ENCODE data around the gene DAO.
"Not testable (repeated sequence)": the region's sequence is repeated elsewhere in the genome, so short reads cannot be mapped to it uniquely, and the experiment has no call there.

Gene DAO

GRCh38 chr12:108879615-108880254, at the start of gene DAO:
DAO (plus strand) TSS chr12:108880092; CDS start chr12:108885007, 4,915 bp downstream.
- in situ Hi-C loops (cut with MboI; ENCODE audit: low sequenced_read_pairs): no loop called here

- in situ Hi-C loops (cut with MboI; ENCODE audit: low sequenced_read_pairs): no loop called here
These were observed 48.4 kb upstream of the DAO start for GRCh38 chr12:108831309-108831991.

- in situ Hi-C loops (cut with MboI; ENCODE audit: low sequenced_read_pairs): no loop called here
These were observed 47.7 kb upstream of the DAO start for GRCh38 chr12:108832208-108832607.

GRCh38 chr12:108832730-108833354, 47.0 kb upstream of the DAO start:
- in situ Hi-C loops (cut with MboI; ENCODE audit: low sequenced_read_pairs): no loop called here

- in situ Hi-C loops (cut with MboI; ENCODE audit: low sequenced_read_pairs): no loop called here
These were observed 46.5 kb upstream of the DAO start for GRCh38 chr12:108833355-108833733.

- in situ Hi-C loops (cut with MboI; ENCODE audit: low sequenced_read_pairs): no loop called here
These were observed 46.0 kb upstream of the DAO start for GRCh38 chr12:108833757-108834472.

- in situ Hi-C loops (cut with MboI; ENCODE audit: low sequenced_read_pairs): no loop called here
These were observed 43.8 kb upstream of the DAO start for GRCh38 chr12:108835860-108836634.

GRCh38 chr12:108837239-108837638, 42.7 kb upstream of the DAO start:
- in situ Hi-C loops (cut with MboI; ENCODE audit: low sequenced_read_pairs): no loop called here

- in situ Hi-C loops (cut with MboI; ENCODE audit: low sequenced_read_pairs): no loop called here
These were observed 42.2 kb upstream of the DAO start for GRCh38 chr12:108837680-108838079.

- in situ Hi-C loops (cut with MboI; ENCODE audit: low sequenced_read_pairs): no loop called here
These were observed 41.5 kb upstream of the DAO start for GRCh38 chr12:108838194-108839017.

- in situ Hi-C loops (cut with MboI; ENCODE audit: low sequenced_read_pairs): no loop called here
These were observed 40.6 kb upstream of the DAO start for GRCh38 chr12:108839018-108839889.

- in situ Hi-C loops (cut with MboI; ENCODE audit: low sequenced_read_pairs): no loop called here
These were observed 40.0 kb upstream of the DAO start for GRCh38 chr12:108839890-108840230.

- in situ Hi-C loops (cut with MboI; ENCODE audit: low sequenced_read_pairs): no loop called here
These were observed 39.1 kb upstream of the DAO start for GRCh38 chr12:108840605-108841332.

- in situ Hi-C loops (cut with MboI; ENCODE audit: low sequenced_read_pairs): not testable (repeated sequence)
These were observed 38.1 kb upstream of the DAO start for GRCh38 chr12:108841825-108842224.

GRCh38 chr12:108842361-108842760, 37.5 kb upstream of the DAO start:
- in situ Hi-C loops (cut with MboI; ENCODE audit: low sequenced_read_pairs): no loop called here

GRCh38 chr12:108843187-108843586, 36.7 kb upstream of the DAO start:
- in situ Hi-C loops (cut with MboI; ENCODE audit: low sequenced_read_pairs): no loop called here

GRCh38 chr12:108845696-108846095, 34.2 kb upstream of the DAO start:
- in situ Hi-C loops (cut with MboI; ENCODE audit: low sequenced_read_pairs): no loop called here

GRCh38 chr12:108846290-108846701, 33.6 kb upstream of the DAO start:
- in situ Hi-C loops (cut with MboI; ENCODE audit: low sequenced_read_pairs): no loop called here
